GM19025 (cell line): ENCODE data around the gene MGMT.

Experiments
- ATAC-seq: cut with Tn5 transposase; IDR thresholded peaks from one replicate; pipeline ENCODE4 v1.9.1; 2021; ENCODE audit warnings: mild to moderate bottlenecking, low read depth, moderate library complexity; ENCODE audit not compliant: unreplicated experiment

Gene MGMT

DNA sequence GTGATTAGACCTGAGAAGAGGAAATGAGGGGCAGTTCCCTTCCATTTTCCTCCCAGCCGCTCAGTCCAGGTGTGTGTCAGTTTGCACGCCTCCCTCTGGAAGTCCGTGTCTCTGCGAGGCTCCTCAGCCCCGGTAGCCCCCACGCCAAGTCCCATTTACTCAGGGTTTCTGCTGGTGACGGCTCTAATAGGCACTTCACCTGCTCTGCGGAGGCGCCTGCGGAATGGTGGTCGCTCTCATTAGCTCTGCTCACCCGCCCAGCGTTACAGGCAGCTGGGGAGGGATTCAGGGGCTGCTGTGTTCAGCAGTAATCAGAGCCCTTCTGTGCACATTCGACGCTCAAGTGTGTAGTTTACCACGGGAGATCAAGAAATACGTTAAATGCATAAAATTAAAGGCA, 179.9 kb downstream of the MGMT start:
- no peak for ATAC-seq

DNA sequence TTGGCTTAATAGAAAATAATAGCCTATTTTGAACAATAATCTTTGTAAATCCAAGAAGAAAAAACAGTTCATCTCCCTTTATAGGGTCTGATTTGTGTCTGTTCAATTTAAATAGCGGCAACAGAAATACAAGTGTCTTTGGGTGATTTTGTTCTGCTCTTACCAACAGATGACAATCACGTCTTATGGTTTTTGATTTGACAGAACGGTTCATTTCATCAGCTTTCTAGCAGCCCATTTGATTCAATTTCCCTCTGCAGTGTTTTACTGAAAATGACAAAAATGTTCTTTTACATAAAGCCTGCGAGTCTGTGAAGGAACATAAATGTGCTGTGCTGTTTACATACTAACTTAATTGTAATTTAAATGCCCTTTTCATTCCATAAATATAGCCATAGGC, 180.5 kb downstream of the MGMT start:
- ATAC-seq, result no peak

DNA sequence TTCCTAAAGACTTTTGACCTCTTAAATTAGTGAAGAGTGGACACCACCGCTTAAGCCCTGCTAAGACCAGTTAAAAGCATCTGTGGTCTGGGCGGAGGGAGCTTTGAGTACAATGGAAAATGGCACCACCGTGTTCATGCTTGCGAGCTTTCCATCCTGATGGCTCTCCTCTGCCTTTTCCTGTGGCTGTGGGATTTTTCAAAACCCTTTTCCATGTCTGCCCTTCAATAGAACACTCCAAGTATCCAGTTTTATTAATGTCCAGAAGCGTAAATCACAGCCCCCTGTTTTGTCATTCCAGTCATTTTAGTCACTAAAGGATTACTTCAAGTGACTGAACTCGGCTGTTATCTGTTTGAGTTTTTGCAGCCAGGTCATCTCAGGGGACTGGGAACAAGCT, 181.8 kb downstream of the MGMT start:
- no peak for ATAC-seq

DNA sequence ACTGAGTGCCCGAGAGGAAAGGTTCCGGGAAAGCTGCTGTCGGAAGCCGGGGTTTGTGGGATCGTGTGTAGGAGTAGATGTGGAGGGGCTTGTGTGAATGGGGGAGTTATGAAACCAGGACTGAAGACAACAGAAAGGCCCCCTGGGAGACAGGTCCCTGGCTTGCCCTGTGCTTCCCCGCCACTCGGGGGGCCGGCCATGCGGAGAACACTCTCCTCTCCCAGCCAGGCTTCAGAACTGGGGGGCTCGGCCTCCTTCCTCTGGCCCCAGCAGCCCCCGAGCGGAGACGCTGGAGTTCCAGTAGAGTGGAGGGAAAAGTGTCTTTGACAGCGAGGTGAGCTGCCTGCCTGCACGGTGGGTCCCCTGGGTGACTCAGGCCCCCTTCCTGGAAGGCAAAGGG, 185.0 kb downstream of the MGMT start:
- no peak for ATAC-seq

DNA sequence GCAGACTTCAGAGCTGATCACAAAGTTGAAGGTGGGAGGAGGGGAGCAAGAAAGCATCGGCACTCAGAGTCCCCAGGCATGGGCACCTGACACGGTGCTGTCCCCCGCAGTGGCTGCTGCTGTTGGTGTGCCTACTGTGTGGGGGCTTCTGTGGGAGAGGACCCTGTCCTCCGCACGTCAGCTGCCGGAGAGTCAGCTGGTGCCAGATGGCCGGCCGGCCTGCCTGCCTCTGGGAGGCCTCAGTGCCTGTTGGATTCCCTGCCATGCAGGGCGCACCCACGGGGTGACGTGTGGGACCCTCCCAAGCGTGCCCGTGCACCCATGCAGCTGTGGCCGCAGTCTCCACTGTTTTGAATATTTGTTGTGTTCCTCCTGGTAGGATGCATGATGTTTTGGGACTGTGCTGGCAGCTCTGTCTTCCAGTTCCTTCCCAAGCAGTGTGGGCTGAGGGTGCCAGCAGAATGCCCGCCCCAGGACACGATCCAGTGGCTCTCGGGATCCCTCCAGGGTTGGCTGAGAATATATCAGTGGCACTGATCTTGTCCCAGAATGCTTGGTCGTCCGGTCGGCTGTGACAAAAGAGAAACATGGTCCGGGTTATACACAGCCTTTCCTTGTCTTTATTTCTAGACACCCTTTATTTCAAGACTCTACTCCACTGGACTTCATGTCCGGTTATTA, 185.6 kb downstream of the MGMT start:
- no peak for ATAC-seq

DNA sequence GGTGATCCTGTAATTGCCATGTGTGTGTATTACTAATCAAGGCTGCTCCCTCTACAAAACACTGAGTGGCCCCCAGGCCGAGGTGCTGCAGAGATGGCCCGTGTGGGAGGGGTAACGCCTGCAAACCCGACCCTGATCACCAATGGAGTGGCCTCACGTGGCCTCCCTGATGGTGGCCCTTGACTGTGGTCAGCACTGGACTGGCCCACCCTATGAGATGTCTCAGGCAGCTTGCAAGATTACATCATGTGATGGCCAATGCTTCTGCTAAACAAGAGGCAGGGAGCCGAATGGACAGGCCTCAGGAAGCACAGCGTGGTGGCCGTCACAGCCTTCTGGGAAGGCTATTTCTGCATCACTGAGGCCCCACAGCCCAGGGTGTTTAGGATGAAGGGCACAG, 186.4 kb downstream of the MGMT start:
- ATAC-seq, result no peak

DNA sequence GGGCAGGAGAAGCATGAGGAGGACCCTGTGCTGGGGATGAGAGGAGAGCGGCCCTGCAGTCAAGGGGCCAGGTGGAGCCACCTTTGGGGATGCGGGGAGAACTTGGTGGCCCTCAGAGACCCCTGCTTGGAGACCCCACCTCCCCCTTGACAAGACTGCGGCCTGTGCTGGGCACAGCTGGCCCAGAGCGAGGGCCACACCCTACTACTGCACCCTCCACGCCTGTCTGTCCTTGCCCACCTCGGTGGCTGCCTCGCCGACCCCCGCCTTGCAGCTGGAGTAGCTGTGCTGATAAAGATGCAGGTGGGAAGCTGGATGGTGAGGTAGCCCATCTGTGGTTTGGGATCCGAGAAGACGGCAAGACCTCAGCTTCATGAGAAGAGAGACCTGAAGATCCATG, 186.8 kb downstream of the MGMT start:
- no peak for ATAC-seq

DNA sequence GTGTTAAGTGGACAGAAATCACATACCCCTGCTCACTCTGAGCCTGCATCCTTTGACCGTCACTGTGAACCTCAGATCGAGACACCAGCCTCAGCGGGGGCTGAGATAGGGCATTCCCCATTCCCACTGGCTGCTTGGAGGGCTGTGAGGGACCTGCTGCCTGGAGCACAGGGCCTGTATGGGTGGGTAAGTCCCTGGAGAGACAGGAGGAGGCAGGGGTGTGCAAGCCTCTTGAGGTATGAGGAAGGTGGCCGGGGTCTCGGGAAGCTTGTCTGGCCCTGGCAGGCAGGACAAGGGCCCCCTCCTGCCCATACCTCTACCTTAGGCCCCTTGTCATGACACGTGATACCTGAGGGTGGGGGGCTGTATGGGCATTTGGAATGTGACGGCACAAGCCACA, 187.4 kb downstream of the MGMT start:
- no peak for ATAC-seq

DNA sequence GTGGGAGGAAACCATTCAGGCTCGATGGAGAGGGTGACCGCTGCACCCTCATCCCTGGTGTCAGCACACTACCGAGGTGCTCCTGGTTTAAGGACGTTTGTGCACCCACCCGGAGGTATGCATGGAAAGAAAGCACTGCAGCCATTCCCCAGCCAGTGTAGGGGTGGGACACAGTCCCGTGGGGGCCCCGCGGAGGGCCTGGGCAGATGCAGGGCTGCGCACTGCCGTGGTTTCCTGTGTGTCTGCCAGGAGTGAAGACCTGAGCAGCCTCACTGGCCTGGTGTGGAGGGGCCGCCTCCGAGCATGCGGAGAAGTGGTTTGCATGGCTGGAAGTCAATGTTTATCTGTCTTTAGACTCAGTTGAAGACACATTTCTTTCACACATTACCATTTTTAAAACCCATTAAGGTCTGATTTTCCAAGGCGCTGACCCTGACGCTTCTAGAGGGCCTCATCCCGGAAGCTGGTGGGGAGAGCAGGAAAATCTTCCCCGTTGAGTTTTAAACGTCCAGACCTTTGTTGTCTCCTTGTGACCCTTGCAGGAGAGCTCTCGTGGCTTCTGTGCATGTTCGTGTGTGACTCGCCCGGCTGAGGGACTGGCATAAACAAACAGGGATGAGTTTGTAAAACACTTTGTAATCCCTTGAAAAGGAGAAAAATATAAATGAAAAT, 188.1 kb downstream of the MGMT start:
- no peak for ATAC-seq

DNA sequence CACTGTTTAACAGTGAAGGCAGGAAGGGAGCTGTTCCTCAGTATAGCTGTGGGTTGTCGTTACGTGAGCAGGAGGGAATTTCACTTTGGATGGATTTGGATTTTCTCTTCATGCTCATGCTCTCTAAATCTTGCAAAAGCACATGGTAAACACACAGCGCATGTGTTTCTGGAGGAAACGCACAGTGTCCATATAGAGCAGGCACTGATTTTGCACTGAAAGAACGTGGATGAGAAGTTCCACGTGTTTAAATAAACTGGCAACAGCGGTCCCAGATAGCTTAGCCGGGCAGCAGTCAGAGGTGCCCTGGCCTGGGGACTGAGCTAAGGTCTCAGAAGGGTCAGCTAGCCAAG, 188.6 kb downstream of the MGMT start:
- ATAC-seq, result no peak

DNA sequence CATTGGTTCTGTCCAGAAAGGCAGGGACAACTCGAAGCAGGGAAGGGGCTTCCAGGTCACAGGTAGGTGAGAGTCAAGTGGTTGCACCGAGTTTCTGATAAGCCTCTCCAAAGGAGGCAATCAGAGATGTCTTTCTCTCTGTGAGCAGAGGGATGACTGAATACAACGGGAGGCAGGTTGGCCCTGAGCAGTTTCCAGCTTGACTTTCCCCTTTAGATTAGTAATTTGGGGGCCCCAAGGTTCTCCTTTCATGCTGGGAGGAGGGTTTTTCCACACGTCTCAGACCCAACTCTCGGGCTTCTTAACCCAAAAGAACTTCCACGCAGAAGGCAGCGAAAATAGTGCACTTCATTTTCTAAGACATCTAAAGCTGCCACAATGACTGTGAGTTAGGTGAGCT, 189.6 kb downstream of the MGMT start:
- ATAC-seq, result no peak

DNA sequence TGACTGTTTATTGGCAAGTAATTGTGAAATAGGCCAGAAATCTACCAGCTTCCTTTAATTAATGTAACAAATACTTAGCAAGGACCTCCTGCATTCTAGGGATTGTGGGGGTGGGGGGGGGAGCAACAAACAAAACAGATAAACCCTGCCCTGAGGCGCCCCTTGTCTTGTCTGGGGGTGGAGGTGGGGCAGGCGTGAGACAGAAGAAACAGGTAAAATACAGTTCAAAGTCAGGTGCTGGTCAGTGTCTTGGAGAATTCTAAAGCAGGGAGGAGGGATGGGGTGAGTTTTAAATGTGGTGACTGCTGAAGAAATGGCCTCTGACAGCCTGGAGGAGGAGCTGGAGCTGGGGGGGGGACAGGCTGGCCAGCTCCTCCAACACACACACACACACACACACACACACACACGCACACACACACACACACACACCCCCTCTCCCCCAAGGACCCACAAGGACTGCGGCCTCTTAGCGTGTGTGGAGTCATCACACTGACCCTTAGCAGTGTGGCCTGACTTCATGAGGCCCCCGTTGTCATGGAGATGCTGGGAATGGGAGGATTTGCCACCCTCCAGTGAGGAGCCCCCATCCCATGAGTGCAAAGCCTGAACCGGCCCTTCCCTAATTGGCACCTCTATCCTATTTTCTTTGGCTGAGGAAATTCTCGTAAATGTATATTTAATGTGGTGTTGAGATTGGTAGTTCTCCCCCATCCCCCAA, 190.4 kb downstream of the MGMT start:
- no peak for ATAC-seq

DNA sequence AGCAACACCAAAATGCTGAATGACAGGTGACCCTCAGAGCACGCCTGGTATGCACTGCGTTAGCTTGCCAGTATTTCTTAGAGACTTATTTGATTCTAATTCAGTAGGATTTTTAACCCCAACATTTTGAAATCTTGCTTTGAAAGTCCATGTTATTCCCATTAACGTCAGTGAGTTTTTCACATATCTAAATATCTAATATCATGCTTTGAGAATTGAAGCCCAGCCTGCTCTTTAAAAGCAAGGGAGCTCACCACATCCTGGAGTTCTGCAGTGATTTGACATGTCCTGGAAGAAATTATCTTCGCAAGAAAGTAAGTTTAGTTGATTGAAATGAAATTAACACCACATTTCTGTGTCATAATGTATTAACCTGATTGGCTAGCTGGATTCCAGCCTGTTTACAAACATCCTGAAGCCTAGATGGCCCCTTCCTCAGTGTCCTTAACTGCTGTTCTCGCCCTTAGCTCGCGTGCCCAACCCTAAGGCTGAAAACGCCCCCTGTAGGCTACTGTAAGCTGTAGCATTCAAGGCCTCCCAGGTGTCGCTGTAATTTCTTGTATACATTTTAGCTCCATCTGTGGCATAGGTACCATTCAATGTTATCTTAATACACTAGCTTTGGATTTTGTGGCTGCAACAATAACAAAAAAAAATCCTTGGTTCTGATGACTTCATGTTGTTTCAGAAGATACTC, 191.5 kb downstream of the MGMT start:
- ATAC-seq, result no peak

DNA sequence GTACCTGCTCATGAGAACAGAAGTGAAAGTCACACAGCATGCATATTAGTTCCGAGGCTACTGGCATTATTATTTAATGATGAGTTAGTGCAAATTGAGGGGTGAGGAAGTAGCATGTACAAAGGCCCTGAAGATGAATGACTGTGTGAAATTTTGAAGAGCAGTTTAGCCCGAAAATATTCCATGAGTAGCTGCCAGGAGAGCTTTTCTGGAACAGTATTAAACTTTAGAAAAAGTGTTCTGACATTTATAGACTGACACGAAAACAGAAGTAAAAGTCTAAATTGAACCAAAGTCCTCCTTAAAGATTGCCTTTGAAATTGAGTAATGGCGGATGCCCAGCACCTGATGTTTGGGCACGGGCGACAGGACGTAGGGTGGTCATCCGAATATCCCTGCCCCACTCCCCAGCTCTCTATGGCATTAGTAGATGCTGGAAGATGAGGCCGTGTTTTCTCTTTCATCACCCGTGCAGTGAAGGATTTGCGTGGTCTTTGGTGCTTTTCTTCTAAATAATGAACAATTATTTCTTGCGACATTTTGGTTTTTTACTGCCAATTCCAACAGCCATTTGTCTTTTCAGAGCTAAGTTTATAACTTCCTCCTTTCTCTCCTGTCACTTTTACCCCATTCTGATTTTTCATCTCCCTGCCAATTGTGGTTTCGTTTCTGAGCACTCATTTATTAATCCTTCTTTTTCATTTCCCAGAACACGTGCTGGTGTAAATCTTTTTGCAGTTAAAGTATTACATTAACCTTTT, 192.6 kb downstream of the MGMT start:
- no peak for ATAC-seq

DNA sequence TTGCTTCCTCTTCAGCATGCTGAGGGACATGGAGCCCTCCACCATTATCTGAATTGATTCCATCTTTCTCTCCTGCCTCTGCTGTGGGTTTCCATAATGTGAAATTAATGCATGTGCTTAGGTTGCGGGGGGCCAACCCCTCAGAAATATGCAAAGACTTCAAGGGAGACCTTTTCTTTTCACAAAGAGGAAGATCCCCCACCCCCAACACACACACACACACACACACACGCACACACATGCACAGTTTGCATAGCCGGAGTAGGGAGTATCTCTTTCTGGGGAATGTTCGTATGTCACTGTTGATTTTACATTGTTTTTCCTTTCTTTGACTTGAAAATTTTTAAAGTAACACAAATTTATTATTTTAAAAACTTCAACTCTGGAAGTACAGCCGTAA, 193.5 kb downstream of the MGMT start:
- ATAC-seq, result no peak

DNA sequence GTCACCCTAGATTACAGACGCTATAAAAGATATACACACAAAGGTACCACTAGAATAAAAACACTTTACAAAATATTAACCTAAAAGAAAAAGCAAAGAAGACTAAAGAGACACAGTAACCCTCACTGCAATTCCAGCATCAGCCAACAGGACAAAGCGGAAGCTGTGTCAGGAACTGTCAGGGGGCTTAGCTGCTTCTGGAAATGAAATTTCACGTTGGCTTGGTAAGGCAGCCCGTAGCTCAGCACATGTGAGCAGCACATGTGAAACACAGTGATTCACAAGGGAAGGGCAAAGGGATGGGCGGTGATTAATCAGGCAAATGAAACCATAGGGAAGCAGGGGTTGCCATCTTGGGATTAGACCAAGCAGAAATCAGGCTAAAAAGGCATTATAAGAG, 195.4 kb downstream of the MGMT start:
- ATAC-seq, result no peak

DNA sequence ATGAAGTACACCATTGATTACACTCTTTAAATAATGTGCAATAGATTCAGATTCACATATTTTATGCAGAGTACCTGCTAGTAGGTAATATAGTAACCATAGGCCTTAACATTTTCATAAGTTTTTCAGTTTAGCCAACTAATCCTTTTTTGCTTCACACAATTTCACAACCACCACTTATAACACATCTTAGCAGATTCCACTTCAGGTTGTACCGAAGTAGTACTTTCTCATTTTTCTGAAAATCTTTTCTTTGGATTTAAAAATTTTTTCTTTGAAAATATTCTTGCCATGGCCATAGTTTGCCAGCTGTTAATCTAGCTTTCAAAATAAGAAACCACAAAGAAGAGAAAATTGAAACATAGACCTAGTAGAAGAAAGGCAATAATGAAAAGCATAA, 203.1 kb downstream of the MGMT start:
- no peak for ATAC-seq

DNA sequence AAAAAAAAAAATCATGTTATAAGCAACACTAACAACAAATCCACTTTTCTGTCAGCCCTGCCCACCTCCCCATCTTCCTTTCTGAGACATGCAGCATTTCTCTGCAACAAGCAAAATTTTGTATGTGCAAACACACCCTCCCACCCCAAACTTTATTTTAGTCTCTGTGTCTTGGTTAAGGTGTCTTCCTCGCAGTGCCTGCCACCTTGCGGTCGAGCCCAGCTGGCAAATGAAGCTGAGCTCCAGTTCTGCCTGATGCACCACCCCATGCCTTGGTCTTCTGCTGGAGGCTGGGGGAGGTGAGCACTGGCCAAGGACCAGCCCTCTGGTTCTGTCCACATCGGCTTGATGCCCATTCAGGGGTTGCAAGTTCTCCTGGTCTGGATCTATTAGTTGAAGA, 206.3 kb downstream of the MGMT start:
- ATAC-seq, result no peak

DNA sequence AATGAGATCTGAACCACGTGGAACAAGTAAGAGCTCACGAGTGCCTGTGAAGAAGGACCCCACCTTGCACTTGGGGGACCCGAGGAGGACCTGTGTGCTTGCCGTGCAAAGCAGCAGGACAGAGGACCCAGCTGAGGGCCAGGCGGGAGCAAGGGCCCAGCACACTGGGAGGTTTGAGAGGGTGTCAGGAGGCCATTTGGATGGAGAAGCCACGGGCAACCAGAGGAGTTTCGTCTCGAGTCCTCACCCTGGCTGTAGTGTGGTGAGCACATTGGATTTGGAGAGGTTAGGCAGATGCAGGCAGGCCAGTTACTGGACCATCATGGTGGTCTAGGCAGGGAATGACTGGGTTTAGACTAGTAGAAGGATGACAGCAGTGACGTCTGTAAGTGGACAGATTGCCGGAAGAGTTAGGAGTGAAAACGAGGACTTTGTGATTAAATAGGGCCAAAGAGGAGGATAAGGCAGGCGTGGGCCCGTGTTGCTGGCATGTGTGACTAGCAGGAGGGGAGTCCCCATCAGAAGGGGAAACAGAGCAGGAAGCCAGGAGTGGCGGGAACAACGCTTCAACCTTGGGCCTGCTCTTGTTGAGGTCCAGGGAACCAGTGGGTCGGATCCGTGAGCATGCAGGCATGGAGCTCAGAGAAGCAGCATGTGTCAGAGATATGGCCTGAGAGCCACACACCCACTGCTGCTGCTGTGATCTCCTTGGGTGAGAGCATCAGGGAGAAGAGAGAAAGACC, 208.2 kb downstream of the MGMT start:
- ATAC-seq, result no peak

DNA sequence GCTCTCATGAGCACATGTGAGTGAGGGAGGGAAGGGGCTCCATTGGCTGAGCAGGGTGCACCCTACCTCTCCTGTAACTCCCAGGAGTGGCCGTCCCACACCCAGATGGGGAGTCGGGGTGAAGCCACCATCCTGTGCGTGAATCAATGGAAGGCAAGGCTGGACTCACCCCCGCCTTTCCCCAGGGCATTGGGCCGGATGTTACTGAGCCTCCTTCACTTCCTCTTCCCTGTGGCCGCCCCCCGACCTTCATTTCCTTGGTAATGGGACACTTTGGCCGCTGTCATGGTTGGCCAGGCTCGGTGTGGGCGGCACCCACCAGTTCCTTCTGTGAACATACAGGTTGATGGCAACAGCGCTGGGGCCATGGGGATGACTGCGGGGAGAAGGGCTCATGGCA, 209.0 kb downstream of the MGMT start:
- no peak for ATAC-seq
